GM19324 (cell line): ENCODE measurements around the gene CLCN5.

Experiments used
- ATAC-seq: cut with Tn5 transposase; IDR thresholded peaks from one replicate; pipeline ENCODE4 v1.9.1; 2021; ENCODE audit warnings: mild to moderate bottlenecking, moderate library complexity; ENCODE audit not compliant: unreplicated experiment, low FRiP score

The CLCN5 gene

DNA sequence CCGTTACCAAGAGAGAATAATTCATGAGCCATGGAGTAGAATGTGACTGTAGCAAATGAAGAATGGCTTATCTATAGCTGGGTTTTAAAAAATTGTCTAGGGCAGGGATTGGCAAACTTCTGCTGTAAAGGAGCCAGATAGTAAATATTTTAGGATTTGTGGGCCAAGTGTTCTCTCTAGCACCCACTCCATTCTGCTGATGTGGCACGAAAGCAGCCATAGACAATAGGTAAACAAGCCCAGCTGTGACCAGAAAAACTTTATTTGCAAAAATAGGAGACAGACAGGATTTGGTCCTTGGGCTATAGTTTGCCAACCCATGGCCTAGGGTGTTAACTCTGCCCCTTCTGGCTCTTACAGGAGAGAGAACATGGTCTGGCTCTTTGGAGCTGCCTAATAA is 151.2 kb downstream of the CLCN5 start:
- no peak for ATAC-seq

DNA sequence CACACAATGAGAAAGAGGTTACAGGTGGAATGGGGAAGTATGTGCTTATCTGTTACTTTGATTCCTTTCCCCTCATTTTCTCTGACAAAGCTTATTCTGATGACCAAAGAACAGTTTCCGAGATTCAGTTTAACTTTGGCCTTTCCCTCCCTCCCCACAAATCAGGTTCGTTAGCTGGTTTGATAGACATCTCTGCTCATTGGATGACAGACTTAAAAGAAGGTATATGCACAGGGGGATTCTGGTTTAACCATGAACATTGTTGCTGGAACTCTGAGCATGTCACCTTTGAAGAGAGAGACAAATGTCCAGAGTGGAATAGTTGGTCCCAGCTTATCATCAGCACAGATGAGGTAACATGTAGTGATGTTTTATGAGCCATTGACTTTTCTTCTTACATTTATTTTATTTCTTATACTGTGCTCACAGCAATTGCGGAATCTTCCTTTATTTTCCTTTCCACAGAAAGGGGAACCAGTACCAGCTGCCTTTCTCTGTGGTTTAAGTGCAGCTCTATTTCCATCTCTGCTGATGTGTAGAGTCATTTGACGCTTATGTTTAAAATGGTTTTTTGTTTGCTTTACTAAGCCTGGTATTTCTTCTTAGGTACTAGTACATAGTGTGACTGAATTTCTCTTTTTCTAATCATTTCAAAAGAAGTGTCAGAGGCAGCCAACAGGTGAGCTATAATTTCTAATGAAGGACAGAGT is 153.4 kb downstream of the CLCN5 start:
- no peak for ATAC-seq

DNA sequence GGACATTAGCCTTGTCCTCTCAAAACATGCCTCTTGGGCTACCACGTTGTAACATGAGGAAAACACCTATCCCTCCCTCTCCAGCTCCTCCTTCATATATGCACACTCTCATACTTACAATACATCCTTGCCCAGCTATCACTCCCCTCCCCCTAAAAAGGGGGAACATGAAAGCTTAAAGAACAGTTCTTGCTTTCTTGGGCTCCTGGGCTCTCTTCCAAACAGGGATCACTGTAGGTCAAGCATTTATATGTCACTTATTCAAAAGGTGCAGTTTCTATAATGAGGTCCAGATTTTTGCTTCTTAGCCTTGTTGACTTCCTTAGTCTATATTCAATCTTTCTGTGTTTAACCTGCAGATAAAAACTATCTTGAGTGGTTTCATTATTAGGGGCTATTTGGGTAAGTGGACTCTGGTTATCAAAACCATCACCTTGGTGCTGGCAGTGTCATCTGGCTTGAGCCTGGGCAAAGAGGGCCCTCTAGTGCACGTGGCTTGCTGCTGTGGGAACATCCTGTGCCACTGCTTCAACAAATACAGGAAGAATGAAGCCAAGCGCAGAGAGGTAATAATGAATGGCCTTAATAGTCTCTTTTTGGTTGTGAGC is 159.0 kb downstream of the CLCN5 start:
- ATAC-seq = peak; percentile 53

DNA sequence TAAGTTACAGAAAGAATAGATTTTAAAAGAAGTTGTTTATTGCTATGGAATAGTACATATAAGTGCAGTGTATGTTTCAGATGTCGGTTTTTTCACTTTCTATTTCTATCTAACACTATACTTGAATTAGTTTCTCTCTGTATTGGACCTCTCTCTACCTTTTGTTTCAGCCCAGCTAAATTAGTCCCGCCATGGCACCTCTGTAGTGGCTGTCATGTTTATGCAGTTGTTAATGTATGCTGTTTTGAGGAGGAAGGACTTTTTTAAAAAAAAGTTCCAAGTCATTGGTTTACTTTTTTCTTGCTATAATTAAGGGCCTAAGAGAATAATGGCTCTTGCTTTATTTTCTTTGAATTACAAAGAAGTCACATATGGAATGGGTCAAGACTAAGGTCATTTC is 160.3 kb downstream of the CLCN5 start:
- ATAC-seq = no peak

DNA sequence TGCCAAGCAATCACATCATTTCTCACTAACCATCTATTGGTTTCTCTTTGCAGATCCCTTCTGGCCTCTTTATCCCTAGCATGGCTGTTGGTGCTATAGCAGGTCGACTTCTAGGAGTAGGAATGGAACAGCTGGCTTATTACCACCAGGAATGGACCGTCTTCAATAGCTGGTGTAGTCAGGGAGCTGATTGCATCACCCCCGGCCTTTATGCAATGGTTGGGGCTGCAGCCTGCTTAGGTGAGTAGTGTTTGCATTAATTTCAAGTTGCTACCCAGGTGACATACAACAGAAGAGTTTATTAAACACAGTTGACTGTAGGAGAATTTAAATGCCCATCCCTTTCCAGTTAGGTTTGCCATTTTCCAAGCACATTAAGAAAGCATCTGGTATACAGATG is 166.2 kb downstream of the CLCN5 start:
- ATAC-seq = no peak

DNA sequence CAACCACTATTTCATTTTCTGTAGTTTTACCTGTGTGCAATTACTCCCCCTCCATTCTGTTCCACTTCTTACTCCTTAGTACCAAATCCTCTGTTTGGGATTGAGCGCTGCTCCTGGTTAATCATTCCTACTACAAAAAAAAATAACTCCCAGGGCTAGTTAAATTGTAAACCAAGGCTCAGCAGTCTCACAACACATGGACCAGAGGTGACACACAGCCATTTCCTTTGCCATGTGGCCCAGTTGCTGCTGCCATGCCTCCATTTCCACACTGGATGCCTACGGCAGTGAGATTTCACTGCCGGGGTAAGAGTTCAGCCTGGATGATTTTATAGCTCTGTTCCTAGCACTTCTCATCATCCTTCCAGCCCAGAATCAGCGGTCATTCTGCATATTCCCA is 171.2 kb downstream of the CLCN5 start:
- no peak for ATAC-seq

DNA sequence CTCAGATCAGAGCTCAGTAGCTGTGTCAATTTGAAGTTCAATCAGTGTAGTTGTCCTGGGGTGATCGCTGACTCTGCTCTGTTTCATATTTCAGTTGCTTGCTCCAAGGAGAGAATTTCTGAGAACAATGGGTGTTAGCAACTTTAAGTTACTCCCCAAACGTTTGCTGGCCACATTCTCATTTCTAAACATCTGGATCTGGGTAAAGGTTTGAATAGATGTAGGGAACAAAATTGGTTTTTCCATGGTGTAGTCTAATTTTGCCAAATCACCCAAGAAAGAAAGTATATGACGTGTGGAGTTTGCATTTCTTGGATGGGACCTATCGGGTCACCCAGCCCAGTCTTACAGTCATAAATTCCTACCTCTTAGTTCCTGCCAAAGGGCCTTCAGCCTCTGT is 174.7 kb downstream of the CLCN5 start:
- no peak for ATAC-seq

DNA sequence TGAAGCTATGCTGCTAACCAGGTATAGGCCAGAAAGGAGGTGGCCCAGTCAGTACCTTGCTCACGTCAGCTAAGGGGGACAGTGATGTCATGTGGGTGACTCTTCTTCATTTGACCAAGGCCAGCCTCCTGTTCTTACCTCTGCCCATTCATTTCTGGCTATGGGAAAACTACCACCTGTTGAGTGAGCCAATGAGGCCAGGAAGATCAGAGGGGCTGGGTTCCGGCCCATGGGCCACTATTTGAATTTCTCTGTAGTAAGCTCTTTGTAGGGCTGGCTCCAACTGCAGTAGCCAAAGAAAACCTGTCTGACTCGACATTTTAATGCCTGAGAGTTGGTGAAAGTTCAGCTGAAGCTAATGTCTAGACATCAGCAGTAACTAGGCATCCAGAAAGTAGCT is 175.8 kb downstream of the CLCN5 start:
- ATAC-seq = no peak

DNA sequence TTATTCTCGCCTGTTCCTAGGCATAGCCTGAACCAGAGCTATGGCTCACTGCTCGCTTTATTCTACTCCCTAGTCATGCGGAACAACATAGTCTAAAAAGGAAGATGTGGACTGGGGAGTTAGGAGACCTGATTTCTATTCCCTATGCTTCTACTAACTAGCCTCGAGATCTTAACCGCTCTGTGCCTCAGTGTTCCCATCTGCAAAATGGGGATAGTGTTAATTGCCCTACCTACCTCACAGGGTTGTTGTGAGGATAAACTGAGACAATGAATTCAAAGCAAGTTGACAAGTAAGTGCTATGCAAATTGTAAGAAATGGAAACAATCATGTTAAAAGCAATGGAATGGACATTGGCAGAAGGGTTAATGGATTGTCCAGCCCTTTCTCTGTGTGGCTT is 176.4 kb downstream of the CLCN5 start:
- no peak for ATAC-seq

DNA sequence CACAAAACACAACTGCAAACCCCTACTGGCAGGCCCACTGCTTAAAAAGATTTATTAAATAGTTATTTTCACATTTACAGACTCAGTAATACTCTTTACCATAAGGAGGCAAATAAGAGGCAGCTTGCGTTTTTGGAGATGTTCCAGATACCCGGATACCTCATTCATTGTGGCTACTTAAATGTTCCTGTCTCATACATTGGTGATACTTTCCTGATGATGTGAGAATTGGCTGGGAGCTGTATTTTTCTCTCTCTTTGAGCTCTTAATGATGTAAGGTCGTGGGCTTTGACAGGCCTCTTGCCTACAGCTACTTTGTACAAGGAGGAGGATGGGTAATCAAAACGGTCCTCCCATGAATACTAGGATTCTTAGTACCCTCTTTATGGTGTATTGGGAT is 176.9 kb downstream of the CLCN5 start:
- ATAC-seq = no peak

DNA sequence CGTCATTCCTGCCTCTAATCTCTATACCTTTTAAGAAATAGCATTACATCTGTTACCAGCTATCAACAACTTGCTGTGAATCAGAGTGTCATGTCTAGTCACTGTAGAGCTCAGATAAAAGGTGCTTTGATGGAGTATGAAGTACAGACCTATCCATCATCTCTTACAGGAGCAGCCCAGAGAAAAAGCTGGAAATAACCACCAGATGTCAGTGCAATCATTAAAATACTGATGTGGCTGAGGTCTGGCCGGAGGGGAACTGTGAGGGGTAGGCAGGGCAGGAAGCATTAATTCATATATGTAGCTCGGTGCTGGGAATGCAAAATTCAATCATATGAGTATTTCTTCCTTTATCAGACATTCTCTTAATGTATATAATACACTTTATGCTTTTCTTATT is 177.8 kb downstream of the CLCN5 start:
- ATAC-seq = no peak

DNA sequence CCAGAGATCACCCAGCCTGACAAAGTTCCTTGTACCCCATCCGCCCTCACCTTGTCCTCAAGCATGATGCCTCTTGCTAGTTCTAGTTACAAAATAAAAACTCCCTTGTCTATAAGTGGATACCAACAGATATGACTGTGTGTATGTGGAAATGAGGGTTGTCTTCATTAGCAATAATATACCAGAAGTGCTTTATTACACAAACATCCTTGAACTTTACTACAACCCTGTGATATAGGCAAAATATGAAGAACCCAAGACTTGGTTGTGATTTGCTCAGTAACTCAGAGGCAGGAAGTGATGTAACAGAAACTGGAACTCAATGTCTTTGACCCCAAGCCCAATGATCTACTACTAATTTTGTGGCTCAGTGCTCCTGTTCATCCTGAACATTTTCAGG is 180.8 kb downstream of the CLCN5 start:
- ATAC-seq = no peak

DNA sequence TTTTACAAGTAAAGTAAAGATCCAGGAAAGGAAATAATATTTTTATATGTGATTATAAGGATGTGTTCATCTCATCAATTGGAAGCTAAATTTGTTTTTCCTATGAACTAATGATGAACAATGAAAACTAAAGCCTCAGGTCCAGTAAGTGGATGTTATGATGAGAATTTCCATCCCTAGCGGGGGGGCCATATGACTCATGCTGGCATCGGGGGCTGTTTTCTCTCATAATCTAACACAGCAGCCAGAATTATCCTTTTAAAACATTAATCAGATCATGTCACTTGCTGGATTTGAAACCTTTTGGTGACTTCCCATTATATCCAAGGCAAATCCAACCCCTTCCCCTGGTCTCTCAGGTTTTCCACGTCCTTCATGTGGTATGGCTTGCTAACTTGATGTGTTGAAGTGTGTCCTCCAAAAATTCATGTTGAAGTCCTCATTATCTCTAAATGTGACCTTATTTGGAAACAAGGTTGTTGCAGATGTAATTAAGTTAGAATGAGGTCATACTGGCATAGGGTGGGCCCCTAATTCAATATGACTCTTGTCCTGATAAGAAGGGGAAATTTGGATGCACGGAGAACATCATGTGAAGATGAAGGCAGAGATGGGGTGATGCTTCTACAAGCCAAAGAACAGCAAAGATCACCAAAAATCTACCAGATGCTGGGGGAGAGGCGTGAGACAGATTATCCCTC is 181.6 kb downstream of the CLCN5 start:
- no peak for ATAC-seq

DNA sequence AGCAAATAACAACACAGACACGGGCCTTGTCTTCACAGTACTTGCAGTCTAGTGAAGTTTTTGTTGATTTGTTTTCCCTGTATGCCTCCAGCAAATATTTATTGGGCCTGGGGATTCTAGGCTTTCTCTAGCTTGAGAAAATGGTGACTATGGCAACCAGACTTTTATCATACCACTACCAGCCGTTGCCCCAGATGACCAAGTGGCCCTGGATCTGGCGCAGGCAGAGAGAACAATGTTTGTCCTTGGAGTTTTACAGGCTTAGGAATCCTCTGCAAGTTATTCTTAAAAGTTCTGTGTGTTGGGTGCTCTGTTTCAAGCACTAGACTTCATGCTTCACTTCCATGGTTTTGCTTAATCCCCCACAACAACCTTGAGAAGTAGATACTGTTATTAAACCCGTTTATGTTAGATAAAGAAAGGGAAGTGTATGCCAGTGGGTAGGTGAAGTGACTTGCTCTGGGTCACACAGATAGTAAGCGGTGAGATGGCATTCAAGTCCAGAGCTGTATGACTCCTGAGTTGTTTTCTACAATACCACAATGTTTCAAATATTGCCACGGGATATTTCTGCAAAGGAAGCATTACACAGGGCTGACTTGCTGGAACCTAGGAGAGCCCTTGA is 183.8 kb downstream of the CLCN5 start:
- ATAC-seq = no peak

DNA sequence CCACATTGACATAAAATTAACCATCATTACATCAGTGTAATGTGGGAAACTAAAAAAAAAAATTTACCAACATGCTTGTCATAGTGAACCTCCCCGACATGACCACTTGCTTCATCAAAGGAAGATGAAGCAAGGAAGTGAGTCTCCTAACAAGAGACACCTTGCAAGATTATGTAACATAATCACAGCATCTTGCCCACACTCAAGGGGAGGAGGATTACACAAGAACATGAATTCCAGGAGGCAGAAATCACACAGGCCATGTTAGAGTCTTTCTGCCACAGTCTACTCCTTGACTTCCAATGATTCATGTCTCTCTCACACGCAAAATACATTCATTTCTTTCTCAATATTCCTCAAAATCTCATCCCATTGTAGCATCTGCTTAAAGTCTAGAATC is 185.1 kb downstream of the CLCN5 start:
- ATAC-seq = no peak

DNA sequence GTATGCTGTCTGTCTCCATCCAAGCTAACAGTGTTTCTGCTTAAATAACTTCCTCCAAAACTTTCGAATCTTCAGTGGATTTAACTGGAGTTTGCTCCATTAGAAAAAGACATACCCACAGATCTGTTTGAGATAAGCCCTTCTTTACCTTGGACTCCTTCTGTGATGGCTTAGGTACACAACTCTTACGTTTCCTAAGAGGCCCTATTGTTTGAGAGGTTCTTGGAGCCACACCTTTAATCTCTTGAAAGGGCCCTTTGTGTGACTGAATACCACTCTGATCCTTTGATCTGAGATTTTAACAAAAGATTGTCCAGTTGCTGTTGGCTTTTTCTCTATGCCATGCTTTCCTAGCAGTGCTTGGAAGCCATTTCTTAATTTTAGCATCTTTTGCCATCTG is 185.9 kb downstream of the CLCN5 start:
- no peak for ATAC-seq

DNA sequence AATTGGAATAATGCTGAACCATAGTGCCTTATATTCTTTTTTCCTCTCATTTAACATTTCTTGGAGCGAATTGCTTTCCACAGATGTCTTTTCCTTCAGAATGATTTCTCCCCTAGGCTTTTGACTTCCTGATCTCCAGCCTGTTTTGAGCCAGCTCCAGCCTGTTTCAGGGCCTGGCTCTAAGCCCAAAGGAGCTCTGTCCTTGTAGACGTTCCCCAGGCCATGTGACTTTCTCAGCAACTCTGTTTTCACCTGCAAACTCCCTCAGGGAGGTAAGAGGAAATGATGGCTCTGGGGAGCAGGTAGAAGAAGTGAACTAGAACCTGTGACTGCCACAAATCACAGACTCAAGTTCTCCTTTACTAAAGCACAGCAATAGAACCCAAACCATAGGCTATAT is 189.3 kb downstream of the CLCN5 start:
- ATAC-seq = no peak

DNA sequence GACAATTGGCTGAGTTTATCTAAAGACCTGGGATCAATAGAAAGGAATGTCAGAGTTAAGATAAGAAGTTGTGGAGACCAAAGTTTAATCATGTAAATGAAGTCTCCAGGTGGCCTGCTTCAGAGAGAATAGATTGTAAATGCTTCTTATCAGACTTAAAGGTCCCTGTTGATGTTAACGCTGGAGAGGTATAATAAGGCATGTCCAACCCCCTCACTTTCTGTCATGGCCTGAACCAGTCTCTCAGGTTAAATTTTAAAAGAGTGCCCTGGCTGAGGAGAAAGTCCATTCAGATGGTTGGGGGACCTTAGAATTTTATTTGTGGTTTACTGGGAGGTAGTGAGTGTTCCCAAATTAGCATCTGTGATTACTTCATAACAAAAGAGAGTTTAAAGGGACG is 191.7 kb downstream of the CLCN5 start:
- no peak for ATAC-seq

DNA sequence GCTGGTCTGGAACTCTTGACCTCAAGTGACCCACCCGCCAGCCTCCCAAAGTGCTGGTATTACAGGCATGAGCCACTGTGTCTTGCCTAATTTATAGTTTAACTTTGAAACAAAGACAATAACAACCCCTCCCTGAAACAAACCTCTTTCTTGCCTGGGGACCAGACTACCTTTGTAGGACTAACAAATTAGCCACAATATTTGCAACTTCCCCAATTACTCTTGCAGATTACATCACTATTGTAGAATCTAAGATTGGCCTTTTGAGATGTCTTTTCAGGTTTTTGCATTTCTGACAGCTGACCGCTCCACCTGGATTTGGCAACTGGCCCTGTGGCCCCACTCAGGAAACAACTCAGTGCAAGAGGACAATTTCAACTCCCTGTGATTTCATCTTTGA is 193.6 kb downstream of the CLCN5 start:
- ATAC-seq = no peak

DNA sequence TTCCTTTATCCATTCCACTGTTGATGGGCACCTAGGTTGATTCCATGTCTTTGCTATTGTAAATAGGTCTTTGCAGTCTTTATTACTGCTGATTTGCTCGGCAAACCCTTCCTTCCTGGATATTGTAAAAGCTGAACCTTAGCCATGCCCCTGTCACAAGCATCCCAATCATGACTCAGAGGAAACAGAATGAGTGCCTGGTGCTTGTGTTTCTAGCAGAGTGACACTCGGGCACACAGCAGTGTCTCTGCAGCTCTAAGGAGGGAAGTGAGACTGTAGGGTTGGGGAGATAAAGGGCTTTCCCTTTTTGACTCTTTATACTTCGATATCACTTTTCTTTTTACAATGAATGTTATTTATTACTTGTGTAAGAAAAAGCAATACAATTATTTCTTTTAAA is 195.1 kb downstream of the CLCN5 start:
- no peak for ATAC-seq

DNA sequence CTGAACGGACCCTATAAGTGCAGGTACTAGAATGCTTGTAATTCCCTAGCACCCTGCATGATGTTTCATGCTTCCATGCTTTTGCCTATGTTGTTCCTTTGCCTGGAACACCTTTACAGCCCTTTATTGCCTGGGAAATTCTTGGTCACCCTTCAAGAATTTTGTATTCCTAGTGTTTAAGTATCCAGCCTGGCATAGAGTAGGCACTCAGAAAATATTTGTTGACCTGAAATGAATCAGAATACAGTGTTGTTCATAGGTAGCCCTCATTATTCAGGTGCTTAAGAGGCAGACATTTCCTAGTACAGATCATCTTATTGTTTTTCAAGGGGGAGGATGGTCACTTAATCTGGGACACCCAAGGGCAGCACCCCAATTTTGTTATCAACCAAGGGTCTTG is 203.1 kb downstream of the CLCN5 start:
- ATAC-seq = no peak

DNA sequence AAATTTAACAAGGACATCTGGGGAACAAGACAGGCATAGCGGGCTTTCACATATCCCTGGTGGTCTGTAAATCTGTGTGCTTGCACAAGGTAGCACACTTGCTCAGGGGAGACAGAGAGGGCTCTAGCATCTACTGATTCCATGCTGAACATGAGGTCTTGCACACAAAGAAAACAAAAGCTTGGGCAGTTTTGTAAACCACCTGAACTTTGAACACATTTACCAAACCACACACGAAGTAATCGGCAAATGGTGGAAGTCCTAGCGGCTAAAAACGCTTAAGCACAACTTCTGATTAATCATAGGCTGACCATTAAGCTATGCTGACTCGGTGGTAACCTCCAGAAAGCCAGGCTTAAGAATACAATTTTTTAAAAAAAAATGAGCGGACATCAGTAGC is 225.6 kb downstream of the CLCN5 start:
- no peak for ATAC-seq
